ENCODE measurements around the gene ARHGEF2. TPM values are rescaled to one million over a fixed set of nuclear protein-coding genes. Genes with fewer than 3 reads are reported as not detected.

Gene ARHGEF2
- total RNA-seq, result 127 TPM in 2 replicates

DNA sequence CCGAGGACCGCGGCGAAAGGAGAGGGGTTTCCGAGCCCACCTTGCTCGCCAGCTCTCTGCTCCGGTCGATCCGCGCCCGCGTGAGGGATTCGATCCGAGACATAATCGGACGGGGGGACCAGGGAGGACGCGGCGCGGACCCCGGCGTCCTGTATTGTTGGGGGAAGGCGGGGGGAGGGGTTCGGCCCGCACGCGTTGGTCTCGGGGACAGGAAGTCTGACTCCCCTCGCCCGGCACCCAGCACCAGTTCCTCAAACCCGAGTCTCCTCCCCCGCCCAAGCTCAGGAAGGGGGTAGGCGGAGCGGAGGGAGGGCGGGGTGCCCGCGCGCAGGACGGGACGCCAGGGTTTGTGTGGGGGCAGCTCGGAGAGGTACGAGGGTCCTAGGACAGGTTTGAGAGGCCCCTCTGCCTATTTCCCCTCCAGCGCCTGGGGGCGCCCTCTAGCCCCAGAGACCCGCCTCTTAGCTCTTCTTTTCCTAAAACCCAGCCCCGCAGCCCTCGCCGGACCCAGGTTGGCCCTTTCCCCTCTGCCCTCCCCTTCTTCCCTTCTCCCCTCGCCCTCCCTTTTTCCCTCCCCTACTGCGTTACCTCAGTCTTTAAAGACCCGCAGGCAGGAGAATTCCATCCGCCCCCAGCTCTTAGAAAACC is at the start of gene ARHGEF2:
ARHGEF2 (minus strand) TSS at position 223 of the 648 bp plus-strand sequence; CDS start at position 103, 120 bp downstream.

DNA sequence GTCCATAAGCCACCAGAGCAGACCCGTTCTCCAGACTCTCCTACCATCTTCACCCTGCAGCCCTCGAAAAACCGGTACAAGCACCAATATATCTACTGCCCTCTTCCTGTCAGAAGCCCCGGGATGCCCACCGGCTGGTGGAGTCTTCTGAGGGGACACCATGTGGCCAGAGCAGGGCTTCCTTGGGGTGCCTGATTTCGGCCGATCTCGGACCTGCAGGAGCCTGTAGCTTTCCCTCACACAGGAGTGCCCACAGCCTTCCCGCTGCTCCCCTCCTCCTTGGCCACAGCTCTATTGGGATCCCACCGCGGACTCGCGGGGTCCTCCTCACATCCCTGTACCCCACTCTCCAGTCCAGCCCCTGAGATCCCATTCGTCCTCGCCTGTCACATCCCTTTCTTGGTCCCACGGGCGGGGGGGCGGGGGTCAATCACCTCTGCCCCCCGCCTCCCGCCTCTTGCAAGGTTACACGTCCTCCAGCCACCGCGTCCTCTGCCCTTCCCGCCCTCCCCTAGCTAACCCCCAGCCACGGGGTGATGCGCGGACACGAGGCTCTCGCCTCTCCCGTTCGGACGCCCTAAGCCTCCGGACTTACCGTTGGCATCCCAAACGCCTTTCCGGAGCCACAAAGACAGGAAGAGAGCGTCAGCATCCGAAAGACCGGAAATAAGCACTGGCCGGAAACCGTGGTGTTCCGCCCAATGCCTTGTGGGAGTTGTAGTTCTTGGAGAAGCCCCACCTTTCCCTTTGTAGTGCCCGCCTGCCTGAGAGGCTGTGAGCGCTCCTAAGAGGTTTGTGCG is 42.1 kb upstream of the ARHGEF2 start, which contains the start of gene SSR2:
SSR2 (minus strand) TSS at position 659 of the 800 bp plus-strand sequence. CDS start 784 bp downstream, outside the sequence.

DNA sequence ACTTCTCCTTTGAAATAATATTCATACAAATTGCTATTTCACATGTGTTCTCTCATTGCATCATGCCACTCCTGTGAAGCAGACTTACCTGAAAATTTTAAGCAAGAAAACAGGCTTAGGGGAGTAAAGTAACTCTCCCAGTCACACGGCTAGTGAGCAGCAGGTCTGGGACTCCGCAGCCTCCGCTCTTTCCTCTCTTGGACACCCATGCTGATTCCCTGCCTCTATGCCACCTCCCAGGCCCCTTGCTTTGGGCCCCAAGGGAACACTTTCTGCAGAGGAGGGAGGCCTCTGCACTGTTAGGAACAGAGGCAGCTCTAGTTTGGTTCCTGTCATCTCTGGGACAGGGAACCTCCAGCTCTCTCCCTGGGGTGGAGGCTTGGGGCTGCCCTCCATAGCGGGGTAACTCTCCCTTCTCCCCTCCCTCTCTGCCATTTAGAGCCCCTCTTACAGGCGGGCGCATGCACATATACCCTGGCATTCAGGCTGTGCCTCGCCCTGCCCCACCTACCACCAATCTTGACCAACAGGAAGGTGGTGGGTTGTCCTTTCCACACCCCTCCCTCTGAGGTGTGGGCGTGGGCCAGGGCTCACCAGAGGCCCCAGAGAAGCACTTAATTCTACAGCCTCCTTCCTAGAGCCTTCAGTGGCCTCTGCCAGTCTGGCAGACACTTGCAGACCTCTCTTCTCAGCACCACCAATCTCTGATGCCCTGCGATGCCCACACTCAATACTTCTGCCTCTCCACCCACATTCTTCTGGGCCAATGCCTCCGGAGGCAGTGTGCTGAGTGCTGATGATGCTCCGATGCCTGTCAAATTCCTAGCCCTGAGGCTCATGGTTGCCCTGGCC is 37.1 kb downstream of the ARHGEF2 start, which contains the start of gene RXFP4:
RXFP4 (plus strand) TSS at position 646 of the 852 bp plus-strand sequence; CDS start at position 718, 72 bp downstream.

DNA sequence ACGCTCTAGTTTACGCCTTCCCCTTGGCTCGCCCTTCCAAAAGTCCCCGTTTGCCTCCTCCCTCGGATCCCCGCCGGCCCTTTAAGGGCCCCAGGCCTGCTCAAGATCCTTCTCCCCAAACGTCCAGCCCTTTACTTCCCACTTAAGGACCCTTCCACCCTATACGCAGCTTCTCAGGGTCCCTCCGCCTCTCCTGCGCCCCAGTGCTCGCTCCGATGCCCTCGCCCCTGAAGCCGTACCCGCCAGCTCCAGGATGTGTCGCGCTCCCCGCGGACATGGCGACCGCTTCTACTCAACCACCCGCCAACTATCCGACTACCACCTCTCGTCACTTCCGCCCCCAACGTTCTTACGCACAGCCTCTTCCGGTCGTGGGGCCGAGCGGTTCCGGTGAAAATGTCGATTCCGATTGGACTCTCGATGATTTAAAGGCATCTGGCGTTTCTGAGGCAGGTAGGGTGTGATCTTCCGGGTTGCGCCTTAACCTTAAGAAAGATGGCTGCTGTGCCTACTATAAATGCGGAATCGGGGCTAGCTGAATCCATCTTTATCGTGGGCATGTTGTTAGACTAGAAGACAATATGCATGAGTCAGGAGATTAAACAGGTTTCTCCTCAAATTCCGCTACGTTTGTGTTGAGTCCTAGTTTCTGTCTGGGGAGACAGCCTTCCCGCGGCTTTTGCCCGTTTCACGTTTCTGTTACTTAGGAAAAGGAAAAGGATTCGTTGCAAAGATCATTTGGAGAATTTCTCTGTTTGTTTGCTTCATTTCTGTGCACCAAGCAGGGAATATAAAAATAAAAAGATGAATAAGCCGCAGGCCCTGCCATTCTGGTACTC is 44.0 kb downstream of the ARHGEF2 start, which contains the start of gene KHDC4:
KHDC4 (minus strand) TSS at position 317 of the 839 bp plus-strand sequence; CDS start at position 277, 40 bp downstream.

DNA sequence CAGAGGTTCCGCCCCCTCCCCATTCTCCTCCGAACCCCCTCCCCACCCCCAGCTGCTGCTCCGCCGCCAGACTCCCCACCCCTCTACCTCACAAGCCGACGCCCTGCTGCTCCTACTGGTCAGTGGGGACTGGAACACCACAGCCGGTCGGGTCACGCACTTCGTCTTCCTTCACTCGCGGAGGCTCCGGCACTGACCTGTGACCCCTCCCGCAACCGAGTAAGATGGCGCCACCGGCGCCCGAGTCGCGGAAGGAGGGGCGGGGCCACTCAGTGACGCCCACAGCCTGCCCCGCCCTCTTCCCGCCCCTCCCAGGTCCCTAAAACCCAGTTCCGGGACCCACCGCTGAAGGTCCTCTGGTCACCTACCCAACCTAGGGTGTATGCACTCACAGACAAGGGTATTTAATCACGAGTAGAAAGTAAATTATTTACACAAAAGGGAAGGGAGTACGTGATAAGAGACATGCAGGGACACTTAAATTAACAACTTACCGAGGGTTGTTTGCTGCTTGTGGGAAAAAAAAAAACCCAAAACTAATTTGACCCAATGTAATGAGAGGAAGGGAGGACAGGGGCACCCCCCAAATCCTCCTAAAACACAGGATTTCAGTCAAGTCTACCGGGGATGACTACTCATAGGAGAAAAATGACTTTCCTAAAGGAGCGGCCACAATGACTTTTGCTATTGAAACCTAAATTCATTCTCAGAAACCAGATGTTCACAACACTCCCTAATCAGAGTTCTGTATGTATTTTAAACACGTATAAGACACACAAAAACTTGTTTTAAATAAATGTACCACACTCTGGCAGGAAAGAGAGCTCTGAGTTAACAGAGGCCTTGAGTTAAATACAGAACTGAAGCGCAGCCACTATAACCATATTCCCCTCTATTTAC is 66.9 kb downstream of the ARHGEF2 start, which contains the start of gene RIT1:
RIT1 (minus strand) TSS at position 194 of the 900 bp plus-strand sequence. CDS start 588 bp downstream, outside the sequence.

Small RNA genes within 50 kb of the gene (small RNA-seq; reads per million reads assigned to genes)
- not detected for gene MIR6738
- gene SCARNA4, result not detected
- gene SNORA80E, result 188 reads per million, percentile 99 among the genes with 10 or more reads in this experiment

Other genes starting within 250 kb of the ARHGEF2 start
- 48.1 and 50.3 TPM in 2 replicates for gene GON4L, start 121.3 kb downstream of the ARHGEF2 start, total RNA-seq
- gene SYT11, start 119.0 kb downstream of the ARHGEF2 start, total RNA-seq, result 36.2 and 39.1 TPM in 2 replicates
- 30.0 and 35.0 TPM in 2 replicates for gene RIT1, start 67.2 kb downstream of the ARHGEF2 start, total RNA-seq
- 49.7 and 55.1 TPM in 2 replicates for gene KHDC4, start 44.1 kb downstream of the ARHGEF2 start, total RNA-seq
- not detected in 2 replicates for gene RXFP4, start 36.9 kb downstream of the ARHGEF2 start, total RNA-seq
- gene SSR2, start 42.4 kb upstream of the ARHGEF2 start, total RNA-seq, result 552 and 669 TPM in 2 replicates
- gene UBQLN4, start 75.3 kb upstream of the ARHGEF2 start, total RNA-seq, result 28.6 and 32.5 TPM in 2 replicates
- 42.2 and 45.9 TPM in 2 replicates for gene LAMTOR2, start 76.2 kb upstream of the ARHGEF2 start, total RNA-seq
- gene RAB25, start 82.6 kb upstream of the ARHGEF2 start, total RNA-seq, result not detected in 2 replicates
- 7.8 and 8.3 TPM in 2 replicates for gene MEX3A, start 103.9 kb upstream of the ARHGEF2 start, total RNA-seq
- gene LMNA, start 136.2 kb upstream of the ARHGEF2 start, total RNA-seq, result 677 and 814 TPM in 2 replicates
- 0.80 and 1.0 TPM in 2 replicates for gene SEMA4A, start 175.0 kb upstream of the ARHGEF2 start, total RNA-seq
- gene SLC25A44, start 215.6 kb upstream of the ARHGEF2 start, total RNA-seq, result 17.6 and 20.6 TPM in 2 replicates
- gene PMF1, start 234.5 kb upstream of the ARHGEF2 start, total RNA-seq, result 43.5 and 54.7 TPM in 2 replicates

Measured in thoracic aorta endothelial cell (primary cell).